Spleen (tissue), 7 donors: ENCODE measurements around the gene GATA6.

ENCODE experiments used
- POLR2A ChIP-seq, 3 donors: fragments of 450-650 bp; IDR thresholded peaks; one replicate each; pipeline ENCODE4 v1.5.1; 2017; ENCODE audit warnings: antibody characterized with exemption in 3 of 3, mild to moderate bottlenecking in 1 of 3
- POLR2AphosphoS5 ChIP-seq, 3 donors: sonication (generic); formaldehyde crosslinking; IDR thresholded peaks; one replicate each; pipeline ENCODE4 v1.5.1; 2017; ENCODE audit warnings: antibody characterized with exemption in 3 of 3
- TF ChIP-seq, protein P1 (sequence below), 11 experiments: fragments of 200-600 bp in 7 of 11; fragments of 450-650 bp in 4 of 11; sonication (generic) in 4 of 11; IDR thresholded peaks in 8 of 11; conservative IDR thresholded peaks in 3 of 11; 1 replicate in 7 of 11; 2 replicates in 4 of 11; pipeline versions ENCODE4 v1.4.0 to v1.8.0; 2016 to 2021; ENCODE audit warnings: antibody characterized with exemption in 11 of 11, inconsistent platforms in 4 of 11, mild to moderate bottlenecking in 1 of 11
- donor health status: DM: no; HTN: no; CAD: no; lungs with moderate emphysema.
- donor health status: DM: no; HTN: no; CAD: no.
- donor health status: DM: no; HTN: no; CAD: no.

DNA sequence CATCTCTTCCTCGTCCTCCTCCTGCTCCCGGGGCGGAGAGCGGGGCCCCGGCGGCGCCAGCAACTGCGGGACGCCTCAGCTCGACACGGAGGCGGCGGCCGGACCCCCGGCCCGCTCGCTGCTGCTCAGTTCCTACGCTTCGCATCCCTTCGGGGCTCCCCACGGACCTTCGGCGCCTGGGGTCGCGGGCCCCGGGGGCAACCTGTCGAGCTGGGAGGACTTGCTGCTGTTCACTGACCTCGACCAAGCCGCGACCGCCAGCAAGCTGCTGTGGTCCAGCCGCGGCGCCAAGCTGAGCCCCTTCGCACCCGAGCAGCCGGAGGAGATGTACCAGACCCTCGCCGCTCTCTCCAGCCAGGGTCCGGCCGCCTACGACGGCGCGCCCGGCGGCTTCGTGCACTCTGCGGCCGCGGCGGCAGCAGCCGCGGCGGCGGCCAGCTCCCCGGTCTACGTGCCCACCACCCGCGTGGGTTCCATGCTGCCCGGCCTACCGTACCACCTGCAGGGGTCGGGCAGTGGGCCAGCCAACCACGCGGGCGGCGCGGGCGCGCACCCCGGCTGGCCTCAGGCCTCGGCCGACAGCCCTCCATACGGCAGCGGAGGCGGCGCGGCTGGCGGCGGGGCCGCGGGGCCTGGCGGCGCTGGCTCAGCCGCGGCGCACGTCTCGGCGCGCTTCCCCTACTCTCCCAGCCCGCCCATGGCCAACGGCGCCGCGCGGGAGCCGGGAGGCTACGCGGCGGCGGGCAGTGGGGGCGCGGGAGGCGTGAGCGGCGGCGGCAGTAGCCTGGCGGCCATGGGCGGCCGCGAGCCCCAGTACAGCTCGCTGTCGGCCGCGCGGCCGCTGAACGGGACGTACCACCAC lies 2.1 kb downstream of the GATA6 start:
- TF ChIP-seq, protein P1, sequence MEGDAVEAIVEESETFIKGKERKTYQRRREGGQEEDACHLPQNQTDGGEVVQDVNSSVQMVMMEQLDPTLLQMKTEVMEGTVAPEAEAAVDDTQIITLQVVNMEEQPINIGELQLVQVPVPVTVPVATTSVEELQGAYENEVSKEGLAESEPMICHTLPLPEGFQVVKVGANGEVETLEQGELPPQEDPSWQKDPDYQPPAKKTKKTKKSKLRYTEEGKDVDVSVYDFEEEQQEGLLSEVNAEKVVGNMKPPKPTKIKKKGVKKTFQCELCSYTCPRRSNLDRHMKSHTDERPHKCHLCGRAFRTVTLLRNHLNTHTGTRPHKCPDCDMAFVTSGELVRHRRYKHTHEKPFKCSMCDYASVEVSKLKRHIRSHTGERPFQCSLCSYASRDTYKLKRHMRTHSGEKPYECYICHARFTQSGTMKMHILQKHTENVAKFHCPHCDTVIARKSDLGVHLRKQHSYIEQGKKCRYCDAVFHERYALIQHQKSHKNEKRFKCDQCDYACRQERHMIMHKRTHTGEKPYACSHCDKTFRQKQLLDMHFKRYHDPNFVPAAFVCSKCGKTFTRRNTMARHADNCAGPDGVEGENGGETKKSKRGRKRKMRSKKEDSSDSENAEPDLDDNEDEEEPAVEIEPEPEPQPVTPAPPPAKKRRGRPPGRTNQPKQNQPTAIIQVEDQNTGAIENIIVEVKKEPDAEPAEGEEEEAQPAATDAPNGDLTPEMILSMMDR (IDR thresholded peaks at IDR 0.05 in 8 of 11, conservative IDR thresholded peaks at IDR 0.05 in 3 of 11), result no peak
- TF ChIP-seq POLR2A (IDR thresholded peaks at IDR 0.05) (no peak), POLR2AphosphoS5 (IDR thresholded peaks at IDR 0.05) (peak in 1 of 3 donors; percentile 41)
